ENCODE data around the gene ACYP2.
"Not testable (repeated sequence)": the region's sequence is repeated elsewhere in the genome, so short reads cannot be mapped to it uniquely, and the experiment has no call there.

The ACYP2 gene

GRCh38 chr2:54115284-54116137 lies at the start of gene ACYP2:
Gene ACYP2 (plus strand): TSS chr2:54115615.
- DNase-seq (ENCODE audit: low read depth in 3 of 3, low spot score in 1 of 3) = peak; percentile 76 to 87 (median 79)

GRCh38 chr2:54065891-54066290 lies 49.5 kb upstream of the ACYP2 start:
- no peak for DNase-seq (ENCODE audit: low read depth in 3 of 3, low spot score in 1 of 3)

- no peak for DNase-seq (ENCODE audit: low read depth in 3 of 3, low spot score in 1 of 3)
Measured at GRCh38 chr2:54067851-54068375, 47.5 kb upstream of the ACYP2 start.

GRCh38 chr2:54072483-54072882 lies 42.9 kb upstream of the ACYP2 start:
- not testable (repeated sequence) for DNase-seq (ENCODE audit: low read depth in 3 of 3, low spot score in 1 of 3)

GRCh38 chr2:54073796-54074195 lies 41.6 kb upstream of the ACYP2 start:
- DNase-seq (ENCODE audit: low read depth in 3 of 3, low spot score in 1 of 3) = no peak

GRCh38 chr2:54074606-54075341 lies 40.6 kb upstream of the ACYP2 start:
- no peak for DNase-seq (ENCODE audit: low read depth in 3 of 3, low spot score in 1 of 3)

- DNase-seq (ENCODE audit: low read depth in 3 of 3, low spot score in 1 of 3) = no peak
Measured at GRCh38 chr2:54076586-54076985, 38.8 kb upstream of the ACYP2 start.

GRCh38 chr2:54077088-54077900 lies 38.1 kb upstream of the ACYP2 start:
- DNase-seq (ENCODE audit: low read depth in 3 of 3, low spot score in 1 of 3) = no peak

- no peak for DNase-seq (ENCODE audit: low read depth in 3 of 3, low spot score in 1 of 3)
Measured at GRCh38 chr2:54079331-54079730, 36.1 kb upstream of the ACYP2 start.

GRCh38 chr2:54081574-54081973 lies 33.8 kb upstream of the ACYP2 start:
- DNase-seq (ENCODE audit: low read depth in 3 of 3, low spot score in 1 of 3) = no peak

GRCh38 chr2:54083021-54083420 lies 32.4 kb upstream of the ACYP2 start:
- DNase-seq (ENCODE audit: low read depth in 3 of 3, low spot score in 1 of 3) = no peak

GRCh38 chr2:54083445-54083844 lies 32.0 kb upstream of the ACYP2 start:
- DNase-seq (ENCODE audit: low read depth in 3 of 3, low spot score in 1 of 3) = no peak

- no peak for DNase-seq (ENCODE audit: low read depth in 3 of 3, low spot score in 1 of 3)
Measured at GRCh38 chr2:54084600-54084999, 30.8 kb upstream of the ACYP2 start.

- no peak for DNase-seq (ENCODE audit: low read depth in 3 of 3, low spot score in 1 of 3)
Measured at GRCh38 chr2:54085069-54085468, 30.3 kb upstream of the ACYP2 start.

GRCh38 chr2:54086157-54086556 lies 29.3 kb upstream of the ACYP2 start:
- DNase-seq (ENCODE audit: low read depth in 3 of 3, low spot score in 1 of 3) = no peak

- DNase-seq (ENCODE audit: low read depth in 3 of 3, low spot score in 1 of 3) = no peak
Measured at GRCh38 chr2:54088191-54088634, 27.2 kb upstream of the ACYP2 start.

- no peak for DNase-seq (ENCODE audit: low read depth in 3 of 3, low spot score in 1 of 3)
Measured at GRCh38 chr2:54088719-54089118, 26.7 kb upstream of the ACYP2 start.

- no peak for DNase-seq (ENCODE audit: low read depth in 3 of 3, low spot score in 1 of 3)
Measured at GRCh38 chr2:54090521-54091117, 24.8 kb upstream of the ACYP2 start.

- DNase-seq (ENCODE audit: low read depth in 3 of 3, low spot score in 1 of 3) = no peak
Measured at GRCh38 chr2:54092940-54093339, 22.5 kb upstream of the ACYP2 start.

- DNase-seq (ENCODE audit: low read depth in 3 of 3, low spot score in 1 of 3) = not testable (repeated sequence)
Measured at GRCh38 chr2:54095406-54095805, 20.0 kb upstream of the ACYP2 start.

- not testable (repeated sequence) for DNase-seq (ENCODE audit: low read depth in 3 of 3, low spot score in 1 of 3)
Measured at GRCh38 chr2:54096141-54096540, 19.3 kb upstream of the ACYP2 start.

Data from stimulated activated CD4-positive, alpha-beta T cell treated with anti-CD3 and anti-CD28 coated beads, TNF-alpha, amount 100 ng/mL, for 1 hour (primary cell).